Activated CD4-positive, alpha-beta T cell treated with anti-CD3 and anti-CD28 coated beads, Interleukin-2, amount 50 U/mL, for 24 hours (primary cell): ENCODE results near the gene ABCC1.
"Not testable (repeated sequence)": the region's sequence is repeated elsewhere in the genome, so short reads cannot be mapped to it uniquely, and the experiment has no call there.

Source experiments
- DNase-seq, 2 donors: peaks; one replicate each; pipeline ENCODE4 v3.0.0-alpha.2; 2020; ENCODE audit warnings: low read depth in 1 of 2, low spot score in 1 of 2

The ABCC1 gene

DNA sequence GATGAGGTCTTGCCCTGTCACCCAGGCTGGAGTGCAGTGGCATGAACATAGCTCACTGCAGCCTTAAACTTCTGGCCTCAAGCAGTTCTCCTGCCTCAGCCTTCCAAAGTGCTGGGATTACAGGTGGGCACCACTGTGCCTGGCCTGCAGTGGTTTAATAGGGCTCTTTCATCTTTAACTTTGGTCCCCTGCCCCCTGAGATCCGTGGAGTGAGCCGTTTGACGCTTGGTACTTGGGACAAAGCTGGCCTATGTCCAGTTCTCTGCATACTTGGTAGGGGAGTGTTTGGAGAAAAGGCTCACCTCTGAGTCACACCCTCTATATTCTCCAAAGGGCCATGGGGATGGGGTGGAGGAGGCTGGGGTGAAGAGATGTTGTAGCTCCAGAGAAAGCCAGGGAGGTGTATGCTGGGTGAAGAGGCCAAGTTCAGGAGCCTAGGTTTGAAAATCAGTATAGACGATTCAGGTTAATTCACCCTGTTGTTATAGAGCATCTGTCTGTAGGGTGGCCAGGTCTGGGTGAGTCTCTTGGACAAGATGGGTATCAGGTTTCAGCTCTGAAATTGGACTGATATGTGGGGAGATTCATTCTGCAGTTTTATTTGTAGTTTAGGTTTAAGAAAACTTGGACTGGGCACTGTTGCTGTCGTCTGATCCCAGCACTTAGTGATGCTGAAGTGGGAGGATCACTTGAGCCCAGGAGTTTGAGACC is 17.6 kb downstream of the ABCC1 start:
- no peak for DNase-seq

DNA sequence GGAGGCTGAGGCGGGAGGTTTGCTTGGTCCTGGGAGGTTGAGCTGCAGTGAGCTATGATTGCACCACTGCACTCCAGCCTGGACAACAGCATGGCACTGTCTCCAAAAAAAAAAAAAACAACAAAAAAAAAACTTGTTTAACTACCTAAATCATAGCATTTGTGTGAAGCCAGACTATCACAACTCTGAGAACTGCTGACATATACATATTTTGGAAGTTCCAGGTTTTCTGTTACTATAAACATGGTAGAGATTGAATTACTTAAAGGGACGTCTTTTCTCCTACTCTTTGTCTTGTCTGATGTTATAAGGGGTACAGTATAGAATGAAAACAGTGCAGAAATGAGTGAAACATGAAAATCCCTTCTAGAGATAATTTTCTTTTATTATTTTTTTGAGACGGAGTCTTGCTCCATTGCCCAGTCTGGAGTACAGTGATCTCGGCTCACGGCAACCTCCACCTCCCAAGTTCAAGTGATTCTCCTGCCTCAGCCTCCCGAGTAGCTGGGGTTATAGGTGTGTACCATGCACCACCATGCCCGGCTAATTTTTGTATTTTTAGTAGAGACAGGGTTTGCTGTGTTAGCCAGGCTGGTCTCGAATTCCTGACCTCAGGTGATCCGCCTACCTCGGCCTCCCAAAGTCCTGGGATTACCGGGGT is 18.4 kb downstream of the ABCC1 start:
- no peak for DNase-seq

DNA sequence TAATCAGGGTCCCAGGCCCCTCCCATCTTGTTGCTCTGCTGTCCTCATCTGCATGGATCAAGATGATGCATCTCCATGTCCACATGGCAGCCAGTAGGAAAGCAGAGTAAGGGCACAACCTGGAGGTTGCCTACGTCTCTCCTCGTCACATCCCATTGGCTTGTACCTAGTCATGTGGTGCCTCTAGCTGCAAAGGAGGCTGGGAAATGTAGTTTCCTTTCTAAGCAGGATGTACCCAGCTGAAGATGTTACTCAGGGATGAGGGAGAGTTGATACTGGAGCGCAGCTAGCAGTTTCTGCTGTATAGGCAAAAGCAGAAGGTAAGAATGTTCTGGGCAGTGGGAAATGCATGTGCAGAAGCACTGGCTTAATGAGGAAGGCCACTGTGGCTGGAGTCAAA is 20.8 kb downstream of the ABCC1 start:
- DNase-seq, result no peak

DNA sequence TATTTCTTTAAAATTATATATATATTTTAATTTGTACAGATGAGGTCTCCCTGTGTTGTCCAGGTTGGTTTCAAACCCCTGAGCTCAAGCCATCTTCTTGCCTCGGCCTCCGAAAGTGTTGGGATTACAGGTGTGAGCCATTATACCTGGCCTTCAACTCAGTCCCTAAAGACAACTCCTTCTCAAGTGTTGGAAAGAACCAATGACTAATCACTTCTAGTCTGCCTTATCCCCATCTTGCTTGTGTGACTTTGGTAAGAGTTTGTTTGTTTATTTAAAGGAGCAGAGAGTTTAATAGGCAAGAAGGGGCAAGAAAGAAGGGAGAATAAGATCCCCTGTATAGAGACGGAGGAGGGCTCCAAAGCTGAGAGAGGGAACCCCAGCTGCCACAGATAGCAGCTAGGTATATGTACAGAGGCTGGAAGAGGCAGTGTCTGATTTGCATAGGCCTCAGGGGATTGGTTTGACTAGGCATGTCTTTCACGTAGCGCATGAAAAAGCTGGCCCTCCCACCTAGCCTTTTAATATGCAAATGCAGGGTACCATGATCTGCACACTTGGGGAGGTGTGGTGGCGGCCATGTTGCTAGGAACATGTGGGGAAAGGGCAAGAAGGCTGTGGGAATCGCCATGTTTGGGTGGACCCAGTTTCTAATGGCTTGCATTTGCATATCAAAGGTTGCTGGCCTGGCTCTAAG is 21.5 kb downstream of the ABCC1 start:
- no peak for DNase-seq

DNA sequence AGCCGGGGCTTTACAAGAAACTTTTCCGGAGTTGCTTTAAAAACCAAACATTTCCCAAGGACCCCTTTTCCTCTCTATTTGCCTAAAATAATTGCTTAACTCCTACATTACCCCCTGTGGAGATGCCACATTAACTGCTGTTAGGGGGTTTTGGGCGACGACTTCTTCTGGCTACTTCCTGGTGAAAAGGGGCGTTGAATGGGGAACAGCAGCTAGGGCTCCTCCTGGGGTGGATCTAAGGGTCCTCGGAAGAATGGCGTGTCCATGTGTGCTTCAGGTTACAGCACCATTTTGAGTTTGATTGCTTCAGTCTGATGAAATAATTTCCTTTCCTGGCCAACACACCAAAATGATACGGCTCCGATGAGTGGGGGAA is 22.0 kb downstream of the ABCC1 start:
- no peak for DNase-seq

DNA sequence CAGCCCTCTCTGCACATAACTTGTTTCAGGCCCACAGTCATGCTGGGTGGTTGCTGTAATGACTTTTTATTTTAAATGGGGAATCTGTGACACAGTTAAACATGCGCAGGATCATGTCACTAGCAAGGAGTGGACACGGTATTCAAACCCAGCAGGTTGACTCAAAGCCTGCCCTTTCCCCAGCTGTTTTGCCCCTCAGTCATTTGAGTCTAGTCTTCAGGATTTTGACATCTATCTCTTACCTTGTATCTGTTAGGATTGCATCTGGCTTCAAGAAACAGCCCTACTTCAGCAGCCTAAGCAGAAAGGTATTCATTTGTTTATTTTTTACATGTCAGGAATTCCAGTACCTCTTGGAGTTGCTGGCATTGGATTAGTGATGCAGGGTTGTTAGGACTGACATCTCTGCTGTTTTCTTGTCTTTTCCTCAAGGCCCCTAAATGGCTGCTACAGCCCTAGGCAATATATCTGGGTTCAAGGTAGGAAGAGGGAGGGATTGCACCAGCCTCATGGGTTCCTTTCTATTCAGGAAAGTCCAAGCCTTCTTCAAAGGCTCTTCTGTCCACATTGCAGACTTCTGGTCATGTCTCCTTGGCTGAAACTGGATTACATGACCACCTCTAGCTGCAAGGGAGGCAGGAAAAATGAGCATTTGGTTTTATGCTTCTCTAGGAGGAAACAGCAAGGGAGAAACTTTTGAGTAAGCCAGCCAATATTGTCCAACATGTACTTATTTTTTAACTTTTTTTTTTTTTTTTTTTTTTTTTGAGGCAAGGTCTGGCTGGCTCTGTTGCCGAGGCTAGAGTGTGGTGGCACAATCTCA is 22.8 kb downstream of the ABCC1 start:
- DNase-seq, result no peak

DNA sequence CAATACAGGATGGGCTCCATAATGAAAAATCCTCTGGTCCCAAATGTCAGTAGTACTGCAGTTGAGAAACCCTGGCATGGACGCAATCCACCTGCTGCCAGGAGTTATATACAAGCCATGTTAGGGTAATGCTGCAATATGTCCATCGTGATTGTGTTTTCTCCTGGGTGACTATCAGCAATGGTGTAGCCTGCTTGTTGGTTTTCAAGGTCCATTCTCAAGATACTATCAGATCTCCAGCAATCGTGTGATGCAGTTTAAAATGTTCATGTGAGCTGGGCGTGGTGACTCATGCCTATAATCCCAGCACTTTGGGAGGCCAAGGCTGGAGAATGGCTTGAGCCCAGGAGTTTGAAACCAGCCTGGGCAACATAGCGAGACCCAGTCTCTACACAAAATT is 24.0 kb downstream of the ABCC1 start:
- no peak for DNase-seq

DNA sequence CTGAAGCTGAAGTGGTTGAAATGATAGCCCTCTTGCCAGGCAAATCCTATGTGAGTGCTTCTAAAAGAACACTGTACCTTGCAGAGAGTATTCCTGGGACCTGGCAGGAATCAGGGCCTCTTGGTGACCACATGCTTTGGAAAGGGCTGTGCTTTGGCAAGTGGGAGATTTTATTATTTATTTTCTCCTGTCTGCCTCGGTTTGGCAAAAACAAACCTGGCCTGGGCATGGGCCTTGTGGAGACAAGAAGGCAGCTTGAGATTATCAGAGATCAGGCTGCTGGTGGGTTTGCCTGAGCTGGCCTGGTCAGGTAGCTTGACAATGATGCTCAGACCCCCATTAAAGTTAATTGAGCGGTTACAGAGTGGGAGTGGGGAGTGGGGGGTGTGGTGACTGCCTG is 24.6 kb downstream of the ABCC1 start:
- DNase-seq, result no peak

DNA sequence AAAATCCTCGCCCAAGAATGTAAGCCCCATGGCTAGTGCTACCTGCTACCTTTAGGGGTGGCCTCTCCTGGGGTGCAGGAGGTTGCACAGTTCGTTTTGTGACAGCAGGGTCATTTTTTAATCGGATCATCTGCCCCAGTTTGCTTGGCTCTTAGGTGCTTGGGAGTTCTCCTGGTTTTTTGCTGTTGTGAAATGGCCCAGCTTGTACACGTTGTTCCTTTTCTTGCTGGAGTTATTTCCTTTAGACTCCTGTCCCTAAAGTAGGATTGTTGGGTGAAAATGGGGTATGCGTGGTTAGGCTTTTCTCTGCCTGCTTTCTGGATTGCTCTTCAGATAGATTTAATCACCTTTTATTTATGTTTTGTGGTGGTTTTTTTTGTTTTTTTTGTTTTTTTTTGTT is 25.8 kb downstream of the ABCC1 start:
- no peak for DNase-seq

DNA sequence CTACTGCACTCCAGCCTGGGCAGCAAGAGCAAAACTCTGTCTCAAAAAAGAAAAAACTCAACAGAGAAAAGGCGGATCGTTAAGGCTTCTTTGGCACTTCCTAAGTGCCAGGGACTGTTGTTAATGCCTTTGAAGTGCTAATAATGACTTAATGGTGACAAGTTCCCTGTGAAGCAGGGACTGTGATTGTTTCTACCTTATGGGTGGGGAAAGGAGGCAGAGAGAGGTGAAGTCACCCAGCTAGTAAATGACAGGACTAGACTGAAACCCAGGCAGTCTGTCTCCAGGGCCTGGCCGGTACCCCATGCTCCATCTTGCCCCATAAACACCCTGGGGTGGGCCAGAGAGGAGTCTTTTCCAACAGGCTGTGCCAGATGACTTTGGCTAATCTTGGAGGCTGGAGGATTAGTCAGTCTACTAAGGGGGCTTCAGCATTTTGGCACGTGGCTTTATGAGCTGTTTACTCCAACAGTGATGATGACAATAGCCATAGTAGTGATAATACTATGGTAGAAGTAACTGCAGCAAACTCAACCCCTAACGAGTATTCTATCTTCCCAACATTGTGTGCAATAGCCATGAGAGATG is 26.9 kb downstream of the ABCC1 start:
- no peak for DNase-seq

DNA sequence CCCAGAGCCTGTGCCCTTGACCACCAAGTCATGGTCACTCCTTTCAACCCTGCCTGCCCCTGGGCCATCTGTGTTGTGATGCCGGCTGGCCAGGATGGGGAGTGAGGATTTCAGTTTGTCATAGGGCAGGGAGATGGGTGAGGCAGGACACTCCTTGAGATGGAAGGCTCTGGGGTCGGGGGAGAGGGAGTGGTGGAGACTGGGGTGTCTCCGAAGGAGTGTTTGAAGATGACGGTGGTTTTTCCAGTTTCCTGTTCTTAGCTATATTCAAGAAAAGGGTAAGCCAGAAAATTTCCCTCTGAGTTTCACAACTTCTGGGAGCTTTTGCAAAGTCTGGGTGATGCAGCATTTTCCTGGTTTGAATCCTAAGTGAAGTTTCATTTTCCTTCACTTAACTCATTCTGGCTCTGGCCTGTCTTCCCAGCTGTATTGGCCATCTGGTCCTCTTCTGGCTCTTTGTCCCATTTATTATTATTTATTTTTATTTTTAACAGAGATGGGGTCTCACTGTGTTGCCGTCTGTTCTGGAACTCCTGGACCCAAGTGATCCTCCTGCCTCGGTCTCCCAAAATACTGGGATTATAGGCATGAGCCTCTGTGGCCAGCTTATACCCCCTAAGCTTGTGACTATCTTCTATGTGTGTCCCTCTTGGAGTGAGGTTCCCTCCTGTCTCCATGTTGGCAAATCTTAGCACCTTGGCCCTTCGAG is 27.7 kb downstream of the ABCC1 start:
- no peak for DNase-seq

DNA sequence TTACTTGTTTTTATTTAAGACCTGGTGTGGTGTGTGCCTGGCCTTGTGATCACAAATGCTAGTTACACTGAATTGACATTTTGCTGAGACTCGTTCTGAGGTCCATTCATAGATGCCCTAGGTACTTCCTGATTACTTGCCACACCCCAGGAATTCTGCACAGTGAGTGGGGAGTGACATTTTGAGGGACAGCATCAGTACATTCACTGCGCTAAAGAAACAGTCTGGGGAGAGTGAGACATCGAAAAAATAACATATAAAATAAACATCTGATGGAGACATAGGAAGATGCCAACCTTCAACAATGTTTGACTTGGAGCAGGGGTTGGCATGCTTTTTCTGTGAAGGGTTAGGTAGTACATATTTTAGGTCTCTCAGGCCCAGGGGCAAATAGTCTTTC is 30.4 kb downstream of the ABCC1 start:
- no peak for DNase-seq

DNA sequence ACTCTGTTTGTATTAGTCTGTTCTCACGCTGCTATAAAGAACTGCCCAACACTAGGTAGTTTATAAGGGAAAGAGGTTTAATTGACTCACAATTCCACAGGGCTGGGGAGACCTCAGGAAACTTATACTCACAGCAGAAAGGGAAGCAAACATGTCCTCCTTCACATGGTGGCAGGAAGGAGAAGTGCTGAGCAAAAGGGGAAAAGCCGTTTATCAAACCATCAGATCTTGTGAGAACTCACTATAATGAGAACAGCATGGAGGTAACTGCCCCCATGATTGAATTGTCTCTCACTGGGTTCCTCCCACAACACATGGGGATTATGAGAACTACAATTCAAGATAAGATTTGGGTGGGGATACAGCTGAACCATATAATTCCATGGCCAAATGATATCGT is 30.9 kb downstream of the ABCC1 start:
- no peak for DNase-seq

DNA sequence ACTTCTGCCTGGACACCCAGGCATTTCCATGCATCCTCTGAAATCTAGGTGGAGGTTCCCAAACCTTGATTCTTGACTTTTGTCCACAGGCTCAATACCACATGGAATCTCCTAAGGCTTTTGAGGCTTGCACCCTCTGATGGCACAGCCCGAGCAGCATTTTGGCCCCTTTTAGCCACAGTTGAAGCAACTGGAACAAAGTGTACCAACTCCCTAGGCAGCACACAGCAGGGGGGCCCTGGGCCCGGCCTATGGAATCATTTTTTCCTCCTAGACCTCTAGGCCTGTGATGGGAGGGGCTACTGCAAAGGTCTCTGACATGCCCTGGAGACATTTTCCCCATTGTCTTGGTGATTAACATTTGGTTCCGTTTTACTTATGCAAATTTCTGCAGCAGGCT is 32.0 kb downstream of the ABCC1 start:
- no peak for DNase-seq

DNA sequence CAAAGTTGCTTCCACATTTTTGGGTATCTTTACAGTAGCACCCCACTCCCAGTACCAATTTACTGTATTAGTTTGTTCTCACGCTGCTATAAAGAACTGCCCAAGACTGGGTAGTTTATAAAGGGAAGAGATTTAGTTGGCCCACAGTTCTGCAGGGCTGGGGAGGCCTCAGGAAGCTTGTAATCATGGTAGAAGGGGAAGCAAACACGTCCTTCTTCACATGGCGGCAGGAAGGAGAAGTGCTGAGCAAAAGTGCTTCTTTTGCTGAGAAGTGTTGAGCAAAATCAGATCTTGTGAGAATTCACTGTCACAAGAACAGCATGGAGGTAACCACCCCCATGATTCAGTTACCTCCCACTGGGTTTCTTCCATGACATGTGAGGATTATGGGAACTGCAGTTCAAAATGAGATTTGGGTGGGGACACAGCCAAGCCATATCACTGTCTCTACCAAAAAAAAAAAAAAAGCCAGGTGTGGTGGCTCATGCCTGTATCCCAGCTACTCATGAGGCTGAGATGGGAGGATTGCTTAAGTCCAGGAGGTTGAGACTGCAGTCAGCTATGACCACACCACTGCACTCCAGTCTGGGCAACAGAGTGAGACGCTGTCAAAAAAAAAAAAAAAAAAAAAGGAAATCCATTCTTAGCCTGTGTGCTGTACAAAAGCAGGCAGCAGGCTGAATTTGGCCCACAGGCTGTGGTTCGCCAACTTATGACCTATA is 32.9 kb downstream of the ABCC1 start:
- DNase-seq, result not testable (repeated sequence)

DNA sequence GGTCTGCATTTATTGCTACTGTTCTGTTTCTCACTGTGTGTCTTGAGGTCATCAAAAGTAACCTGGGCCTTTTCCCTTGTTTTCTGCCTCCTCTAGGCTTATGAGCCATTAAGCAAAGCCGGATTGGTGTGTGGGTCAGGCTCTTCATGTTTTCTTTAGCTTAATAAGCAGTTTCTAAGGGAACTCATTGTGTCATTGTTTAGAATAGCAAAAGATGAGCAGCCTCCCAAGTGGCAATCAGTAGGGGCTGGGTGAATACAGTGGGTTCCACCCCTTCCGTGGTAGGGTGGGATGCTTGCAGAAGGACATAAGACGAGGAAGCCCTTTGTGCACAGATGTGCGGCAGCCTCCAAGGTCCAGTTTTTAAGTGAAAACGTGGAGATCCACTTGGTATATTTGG is 34.5 kb downstream of the ABCC1 start:
- no peak for DNase-seq

DNA sequence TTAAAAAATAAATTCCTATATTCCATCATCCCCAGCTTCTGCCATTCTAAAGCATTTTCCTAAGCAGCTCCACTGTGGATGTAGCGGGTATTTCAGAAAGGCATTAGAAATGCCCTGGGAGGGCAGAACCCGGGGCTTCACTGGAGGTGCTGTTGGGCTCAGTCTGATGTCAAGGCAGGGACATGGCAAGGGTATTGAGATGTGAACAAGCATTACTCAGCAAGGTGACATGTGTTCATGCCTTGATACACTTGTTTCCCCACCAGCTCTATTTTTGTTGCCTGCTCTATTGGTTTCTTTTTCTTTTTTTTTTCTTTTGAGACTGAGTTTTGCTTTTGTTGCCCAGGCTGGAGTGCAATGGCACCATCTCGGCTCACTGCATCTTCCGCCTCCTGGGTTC is 35.7 kb downstream of the ABCC1 start:
- DNase-seq, result no peak

DNA sequence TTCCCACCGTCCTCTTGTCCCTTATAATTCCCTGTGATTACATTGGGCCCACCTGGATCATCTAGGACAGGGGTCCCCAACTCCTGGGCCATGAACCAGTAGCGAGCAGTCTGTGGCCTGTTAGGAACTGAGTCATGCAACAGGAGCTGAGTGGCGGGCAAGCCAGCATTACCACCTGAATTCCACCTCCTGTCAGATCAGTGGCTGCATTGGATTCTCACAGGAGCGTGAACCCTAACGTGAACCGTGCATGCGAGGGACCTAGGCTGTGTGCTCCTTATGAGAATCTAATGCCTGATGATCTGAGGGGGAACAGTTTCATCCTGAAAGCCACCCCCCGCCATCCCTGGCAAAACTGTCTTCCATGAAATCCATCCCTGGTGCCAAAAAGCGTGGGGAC is 36.8 kb downstream of the ABCC1 start:
- DNase-seq, result no peak

DNA sequence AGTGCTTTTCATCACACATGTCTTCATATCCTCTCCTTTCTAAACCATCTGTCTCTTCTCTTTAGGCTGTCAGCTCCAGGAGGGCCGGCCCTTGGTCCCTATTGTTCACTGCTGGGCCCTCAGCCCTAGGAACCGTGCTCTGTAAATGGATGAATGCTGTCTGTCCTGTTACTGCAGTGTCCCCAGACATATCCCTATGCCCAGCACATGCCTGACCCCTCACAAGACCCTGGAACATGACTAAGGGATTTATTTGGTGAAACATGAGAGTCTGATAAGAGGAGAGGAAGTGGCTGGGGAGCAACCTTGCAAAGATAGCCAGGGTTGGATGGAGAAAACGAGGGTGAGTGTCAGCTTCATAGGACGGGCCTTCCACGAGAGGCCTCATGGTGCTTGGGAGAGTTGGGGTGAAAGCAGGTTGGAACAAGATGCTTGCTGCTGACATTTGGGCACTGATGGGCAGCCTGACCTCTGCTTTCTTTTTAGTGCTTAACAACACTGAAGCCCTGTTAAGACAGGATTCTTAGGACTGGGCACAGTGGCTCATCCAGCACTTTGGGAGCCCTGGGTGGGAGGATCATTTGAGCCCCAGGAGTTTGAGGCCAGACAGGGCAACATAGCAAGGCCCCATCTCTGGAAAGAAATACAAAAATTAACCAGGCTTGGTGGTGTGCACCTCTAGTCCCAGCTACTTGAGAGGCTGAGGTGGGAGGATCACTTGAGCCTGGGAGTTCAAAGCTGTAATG is 39.0 kb downstream of the ABCC1 start:
- DNase-seq, result no peak
